ENCODE results near the gene JPH3. TPM values are rescaled to one million over a fixed set of nuclear protein-coding genes. Genes with fewer than 3 reads are reported as not detected.

The JPH3 gene
- total and polyA plus RNA-seq, 2 donors, result 0.05 to 0.09 TPM

GRCh38 chr16:87582966-87583325 is 19.4 kb upstream of the JPH3 start:
- DNase-seq (ENCODE audit: low read depth in 6 of 9, low spot score in 9 of 9), result no peak
- Histone ChIP-seq H3K4me1 (ENCODE audit: control insufficient read depth in 2 of 2, insufficient read depth in 2 of 2, low read length in 2 of 2) (no peaks in the 10 kb centered on the region), H3K36me3 (ENCODE audit: control insufficient read depth in 2 of 2, insufficient read depth in 2 of 2, low read length in 1 of 2) (no peaks in the 10 kb centered on the region), H3K9me3 (ENCODE audit: control insufficient read depth in 2 of 2, insufficient read depth in 1 of 2, low read length in 1 of 2) (no peaks in the 10 kb centered on the region), H3K27ac (ENCODE audit: low read depth in 1 of 2, low read length in 1 of 2) (no peak overlapping the region), H3K27me3 (ENCODE audit: control insufficient read depth in 2 of 2, insufficient read depth in 1 of 2, low read length in 1 of 2) (peaks cover 6 to 52% of the 10 kb centered on the region in 2 donors), H3K4me3 (ENCODE audit: low read length in 2 of 2) (no peak overlapping the region)
- WGBS, result 70% methylated on average over 2 of the region's 2 CpGs

- WGBS, result 69% methylated on average over 23 of the region's 23 CpGs
- Histone ChIP-seq H3K9me3 (ENCODE audit: control insufficient read depth in 2 of 2, insufficient read depth in 1 of 2, low read length in 1 of 2) (no peaks in the 10 kb centered on the region), H3K36me3 (ENCODE audit: control insufficient read depth in 2 of 2, insufficient read depth in 2 of 2, low read length in 1 of 2) (no peaks in the 10 kb centered on the region), H3K27me3 (ENCODE audit: control insufficient read depth in 2 of 2, insufficient read depth in 1 of 2, low read length in 1 of 2) (peaks cover 6 to 54% of the 10 kb centered on the region in 2 donors), H3K27ac (ENCODE audit: low read depth in 1 of 2, low read length in 1 of 2) (no peak overlapping the region), H3K4me3 (ENCODE audit: low read length in 2 of 2) (no peak overlapping the region), H3K4me1 (ENCODE audit: control insufficient read depth in 2 of 2, insufficient read depth in 2 of 2, low read length in 2 of 2) (no peaks in the 10 kb centered on the region)
- DNase-seq (ENCODE audit: low read depth in 6 of 9, low spot score in 9 of 9), result no peak
Measured at GRCh38 chr16:87583453-87584131, 18.7 kb upstream of the JPH3 start.

GRCh38 chr16:87584271-87584670 is 18.0 kb upstream of the JPH3 start:
- 95% methylated on average over 7 of the region's 7 CpGs for WGBS

GRCh38 chr16:87584975-87585374 is 17.3 kb upstream of the JPH3 start:
- H3K9me3 ChIP-seq (ENCODE audit: control insufficient read depth in 2 of 2, insufficient read depth in 1 of 2, low read length in 1 of 2), result no peaks in the 10 kb centered on the region
- H3K27ac ChIP-seq (ENCODE audit: low read depth in 1 of 2, low read length in 1 of 2), result no peak overlapping the region
- H3K36me3 ChIP-seq (ENCODE audit: control insufficient read depth in 2 of 2, insufficient read depth in 2 of 2, low read length in 1 of 2), result no peaks in the 10 kb centered on the region
- WGBS, result 91% methylated on average over 8 of the region's 8 CpGs
- no peak for DNase-seq (ENCODE audit: low read depth in 6 of 9, low spot score in 9 of 9)
- no peaks in the 10 kb centered on the region for H3K4me1 ChIP-seq (ENCODE audit: control insufficient read depth in 2 of 2, insufficient read depth in 2 of 2, low read length in 2 of 2)
- H3K27me3 ChIP-seq (ENCODE audit: control insufficient read depth in 2 of 2, insufficient read depth in 1 of 2, low read length in 1 of 2), result peaks cover 6 to 68% of the 10 kb centered on the region in 2 donors
- H3K4me3 ChIP-seq (ENCODE audit: low read length in 2 of 2), result no peak overlapping the region

More at GRCh38 chr16:87584271-87584670, 18.0 kb upstream of the JPH3 start:
- no peaks in the 10 kb centered on the region for H3K9me3 ChIP-seq (ENCODE audit: control insufficient read depth in 2 of 2, insufficient read depth in 1 of 2, low read length in 1 of 2)
- H3K4me1 ChIP-seq (ENCODE audit: control insufficient read depth in 2 of 2, insufficient read depth in 2 of 2, low read length in 2 of 2), result no peaks in the 10 kb centered on the region
- H3K27ac ChIP-seq (ENCODE audit: low read depth in 1 of 2, low read length in 1 of 2), result no peak overlapping the region
- no peak overlapping the region for H3K4me3 ChIP-seq (ENCODE audit: low read length in 2 of 2)
- DNase-seq (ENCODE audit: low read depth in 6 of 9, low spot score in 9 of 9), result no peak
- H3K27me3 ChIP-seq (ENCODE audit: control insufficient read depth in 2 of 2, insufficient read depth in 1 of 2, low read length in 1 of 2), result peaks cover 6 to 61% of the 10 kb centered on the region in 2 donors
- H3K36me3 ChIP-seq (ENCODE audit: control insufficient read depth in 2 of 2, insufficient read depth in 2 of 2, low read length in 1 of 2), result no peaks in the 10 kb centered on the region

GRCh38 chr16:87585442-87586200 is 16.7 kb upstream of the JPH3 start:
- H3K36me3 ChIP-seq (ENCODE audit: control insufficient read depth in 2 of 2, insufficient read depth in 2 of 2, low read length in 1 of 2), result no peaks in the 10 kb centered on the region
- no peak overlapping the region for H3K4me3 ChIP-seq (ENCODE audit: low read length in 2 of 2)
- WGBS, result 72% methylated on average over 28 of the region's 28 CpGs
- H3K27me3 ChIP-seq (ENCODE audit: control insufficient read depth in 2 of 2, insufficient read depth in 1 of 2, low read length in 1 of 2), result peaks cover 6 to 72% of the 10 kb centered on the region in 2 donors
- H3K27ac ChIP-seq (ENCODE audit: low read depth in 1 of 2, low read length in 1 of 2), result no peak overlapping the region
- no peaks in the 10 kb centered on the region for H3K4me1 ChIP-seq (ENCODE audit: control insufficient read depth in 2 of 2, insufficient read depth in 2 of 2, low read length in 2 of 2)
- H3K9me3 ChIP-seq (ENCODE audit: control insufficient read depth in 2 of 2, insufficient read depth in 1 of 2, low read length in 1 of 2), result no peaks in the 10 kb centered on the region
- no peak for DNase-seq (ENCODE audit: low read depth in 6 of 9, low spot score in 9 of 9)

GRCh38 chr16:87586201-87586782 is 16.0 kb upstream of the JPH3 start:
- 73% methylated on average over 22 of the region's 22 CpGs for WGBS
- Histone ChIP-seq H3K4me3 (ENCODE audit: low read length in 2 of 2) (no peak overlapping the region), H3K27ac (ENCODE audit: low read depth in 1 of 2, low read length in 1 of 2) (no peak overlapping the region), H3K27me3 (ENCODE audit: control insufficient read depth in 2 of 2, insufficient read depth in 1 of 2, low read length in 1 of 2) (peaks cover 6 to 73% of the 10 kb centered on the region in 2 donors), H3K9me3 (ENCODE audit: control insufficient read depth in 2 of 2, insufficient read depth in 1 of 2, low read length in 1 of 2) (no peaks in the 10 kb centered on the region), H3K36me3 (ENCODE audit: control insufficient read depth in 2 of 2, insufficient read depth in 2 of 2, low read length in 1 of 2) (no peaks in the 10 kb centered on the region), H3K4me1 (ENCODE audit: control insufficient read depth in 2 of 2, insufficient read depth in 2 of 2, low read length in 2 of 2) (no peaks in the 10 kb centered on the region)
- DNase-seq (ENCODE audit: low read depth in 6 of 9, low spot score in 9 of 9), result no peak

- Histone ChIP-seq H3K27ac (ENCODE audit: low read depth in 1 of 2, low read length in 1 of 2) (no peak overlapping the region), H3K36me3 (ENCODE audit: control insufficient read depth in 2 of 2, insufficient read depth in 2 of 2, low read length in 1 of 2) (no peaks in the 10 kb centered on the region), H3K9me3 (ENCODE audit: control insufficient read depth in 2 of 2, insufficient read depth in 1 of 2, low read length in 1 of 2) (no peaks in the 10 kb centered on the region), H3K27me3 (ENCODE audit: control insufficient read depth in 2 of 2, insufficient read depth in 1 of 2, low read length in 1 of 2) (peaks cover under 1 to 64% of the 10 kb centered on the region in 2 donors), H3K4me3 (ENCODE audit: low read length in 2 of 2) (no peak overlapping the region), H3K4me1 (ENCODE audit: control insufficient read depth in 2 of 2, insufficient read depth in 2 of 2, low read length in 2 of 2) (no peaks in the 10 kb centered on the region)
- 95% methylated on average over 9 of the region's 9 CpGs for WGBS
- DNase-seq (ENCODE audit: low read depth in 6 of 9, low spot score in 9 of 9), result no peak
Measured at GRCh38 chr16:87587636-87588035, 14.7 kb upstream of the JPH3 start.

GRCh38 chr16:87592018-87592712 is 10.1 kb upstream of the JPH3 start:
- H3K9me3 ChIP-seq (ENCODE audit: control insufficient read depth in 2 of 2, insufficient read depth in 1 of 2, low read length in 1 of 2), result no peaks in the 10 kb centered on the region
- H3K27me3 ChIP-seq (ENCODE audit: control insufficient read depth in 2 of 2, insufficient read depth in 1 of 2, low read length in 1 of 2), result peaks cover 0 to 32% of the 10 kb centered on the region in 2 donors
- no peak overlapping the region for H3K4me3 ChIP-seq (ENCODE audit: low read length in 2 of 2)
- 85% methylated on average over 21 of the region's 21 CpGs for WGBS
- no peak for DNase-seq (ENCODE audit: low read depth in 6 of 9, low spot score in 9 of 9)
- no peaks in the 10 kb centered on the region for H3K4me1 ChIP-seq (ENCODE audit: control insufficient read depth in 2 of 2, insufficient read depth in 2 of 2, low read length in 2 of 2)
- no peaks in the 10 kb centered on the region for H3K36me3 ChIP-seq (ENCODE audit: control insufficient read depth in 2 of 2, insufficient read depth in 2 of 2, low read length in 1 of 2)
- no peak overlapping the region for H3K27ac ChIP-seq (ENCODE audit: low read depth in 1 of 2, low read length in 1 of 2)

Data from thymus (tissue), 11 donors.